ENCODE results near the gene STEAP2.
"Not testable (repeated sequence)": the region's sequence is repeated elsewhere in the genome, so short reads cannot be mapped to it uniquely, and the experiment has no call there.

STEAP2 gene

GRCh38 chr7:90211391-90212148 is at the start of gene STEAP2:
TSS of gene STEAP2 (plus strand) at chr7:90211740. CDS start at chr7:90225083, 13,343 bp downstream.
- peak; percentile 52 for DNase-seq

- DNase-seq = no peak
These were observed 48.0 kb upstream of the STEAP2 start for GRCh38 chr7:90163534-90163933.

GRCh38 chr7:90165724-90166123 is 45.8 kb upstream of the STEAP2 start:
- DNase-seq = no peak

- DNase-seq = no peak
These were observed 45.4 kb upstream of the STEAP2 start for GRCh38 chr7:90166153-90166552.

GRCh38 chr7:90167361-90167760 is 44.2 kb upstream of the STEAP2 start:
- DNase-seq = no peak

GRCh38 chr7:90169891-90170290 is 41.6 kb upstream of the STEAP2 start:
- no peak for DNase-seq

- no peak for DNase-seq
These were observed 39.4 kb upstream of the STEAP2 start for GRCh38 chr7:90172121-90172520.

GRCh38 chr7:90172624-90173023 is 38.9 kb upstream of the STEAP2 start:
- no peak for DNase-seq

- no peak for DNase-seq
These were observed 38.3 kb upstream of the STEAP2 start for GRCh38 chr7:90173127-90173844.

- no peak for DNase-seq
These were observed 35.9 kb upstream of the STEAP2 start for GRCh38 chr7:90175667-90176066.

GRCh38 chr7:90176195-90176594 is 35.3 kb upstream of the STEAP2 start:
- no peak for DNase-seq

- DNase-seq = no peak
These were observed 33.4 kb upstream of the STEAP2 start for GRCh38 chr7:90178166-90178565.

- no peak for DNase-seq
These were observed 32.8 kb upstream of the STEAP2 start for GRCh38 chr7:90178679-90179278.

GRCh38 chr7:90180011-90180585 is 31.4 kb upstream of the STEAP2 start:
- no peak for DNase-seq

- DNase-seq = no peak
These were observed 30.9 kb upstream of the STEAP2 start for GRCh38 chr7:90180649-90181048.

GRCh38 chr7:90181485-90181884 is 30.1 kb upstream of the STEAP2 start:
- no peak for DNase-seq

GRCh38 chr7:90186290-90186689 is 25.2 kb upstream of the STEAP2 start:
- DNase-seq = not testable (repeated sequence)

- no peak for DNase-seq
These were observed 24.0 kb upstream of the STEAP2 start for GRCh38 chr7:90187507-90188050.

- DNase-seq = no peak
These were observed 23.3 kb upstream of the STEAP2 start for GRCh38 chr7:90188281-90188680.

- no peak for DNase-seq
These were observed 20.5 kb upstream of the STEAP2 start for GRCh38 chr7:90190995-90191394.

GRCh38 chr7:90191648-90192047 is 19.9 kb upstream of the STEAP2 start:
- DNase-seq = no peak

GRCh38 chr7:90192876-90193750 is 18.4 kb upstream of the STEAP2 start:
- no peak for DNase-seq

Data from NCI-H510A treated with DMSO at 0.1 percent for 48 hours (cell line).